SH-SY5Y (cell line): Measurements from ENCODE around the gene SMLR1.

Source experiments
- GATA2 ChIP-seq: IDR thresholded peaks from 2 replicates; pipeline ENCODE4 v1.6.1; 2011; ENCODE audit warnings: mild to moderate bottlenecking, low read depth, low read length
- GATA3 ChIP-seq: IDR thresholded peaks from 2 replicates; pipeline ENCODE4 v1.6.1; 2011; ENCODE audit warnings: low read depth, mild to moderate bottlenecking, low read length, moderate library complexity

GRCh38 chr6:130840050-130840449, 12.8 kb downstream of the SMLR1 start:
- TF ChIP-seq GATA3 (no peak), GATA2 (no peak)
